Subcutaneous abdominal adipose tissue (tissue), 5 donors: ENCODE measurements around the gene SLC23A1.
A peak's percentile ranks its signal among the peaks of the same experiment; 100 is the strongest.

Experiments
- H3K27ac ChIP-seq: one replicate; pipeline ENCODE4 v1.7.0; 2013; ENCODE audit warnings: low read depth, mild to moderate bottlenecking, inconsistent platforms, low read length, moderate library complexity
- H3K27me3 ChIP-seq, 5 donors: one replicate each; pipeline ENCODE4 v1.7.0; 2013; ENCODE audit warnings: low read length in 5 of 5, inconsistent platforms in 1 of 5; ENCODE audit not compliant: control insufficient read depth in 5 of 5, insufficient read depth in 4 of 5
- H3K36me3 ChIP-seq, 5 donors: one replicate each; pipeline ENCODE4 v1.7.0; 2013; ENCODE audit warnings: low read length in 5 of 5; ENCODE audit not compliant: control insufficient read depth in 5 of 5, insufficient read depth in 5 of 5
- H3K4me1 ChIP-seq, 5 donors: one replicate each; pipeline ENCODE4 v1.7.0; 2013; ENCODE audit warnings: low read length in 5 of 5, mild to moderate bottlenecking in 3 of 5, moderate library complexity in 1 of 5; ENCODE audit not compliant: control insufficient read depth in 5 of 5, insufficient read depth in 5 of 5
- H3K4me3 ChIP-seq, 5 donors: one replicate each; pipeline ENCODE4 v1.7.0; 2013; ENCODE audit warnings: low read length in 5 of 5, low read depth in 1 of 5
- H3K9ac ChIP-seq, 5 donors: one replicate each; pipeline ENCODE4 v1.7.0; 2013; ENCODE audit warnings: low read length in 5 of 5, mild to moderate bottlenecking in 4 of 5, moderate library complexity in 3 of 5
- H3K9me3 ChIP-seq, 5 donors: one replicate each; pipeline ENCODE4 v1.7.0; 2013; ENCODE audit warnings: low read length in 5 of 5; ENCODE audit not compliant: control insufficient read depth in 5 of 5
- donor health status: healthy.
- donor health status: healthy.
- donor health status: healthy.
- donor health status: healthy.
- donor health status: healthy.

Gene SLC23A1

DNA sequence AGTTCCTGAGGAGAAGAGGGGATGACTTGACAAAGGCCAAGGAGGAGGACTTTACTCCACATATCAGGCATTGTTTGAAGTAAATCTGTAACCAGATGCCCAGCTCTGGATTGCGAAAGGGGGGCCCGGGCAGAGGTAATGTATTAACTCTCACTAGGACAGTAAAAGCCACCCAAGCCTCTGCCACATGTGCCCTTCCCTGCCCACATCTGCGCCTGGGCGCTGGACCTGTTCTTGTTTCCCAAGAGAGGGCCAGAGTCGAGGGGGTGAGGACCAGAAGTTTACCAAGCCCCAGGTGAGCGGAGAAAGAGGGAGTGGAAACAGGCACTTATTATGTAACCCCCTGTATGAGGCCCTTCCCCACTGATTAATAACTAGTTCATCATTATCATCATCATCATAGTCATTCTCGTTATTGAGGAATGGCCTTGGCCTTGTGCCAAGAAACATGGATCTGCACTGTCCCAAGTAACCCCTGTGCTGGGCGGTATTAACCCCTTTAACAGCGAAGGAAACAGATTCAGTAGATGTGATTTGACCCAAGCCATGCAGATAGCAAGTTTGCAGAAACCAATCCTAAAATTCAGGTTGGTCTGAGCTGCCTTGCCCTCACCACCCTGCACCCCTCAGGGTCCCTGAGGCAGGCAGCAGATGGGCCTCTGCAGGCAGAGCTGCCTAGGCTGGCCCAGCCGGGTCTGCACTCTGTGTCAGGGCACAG, at the start of gene SLC23A1:
SLC23A1 (minus strand) TSS at position 23 of the 718 bp plus-strand sequence. CDS start 44 bp downstream, outside the sequence.
- no peak within 1 kb of the TSS for H3K27ac ChIP-seq
- H3K9ac ChIP-seq = no peak within 1 kb of the TSS
- no peaks in the 10 kb centered on the region for H3K36me3 ChIP-seq
- H3K4me3 ChIP-seq = no peak within 1 kb of the TSS
- peaks cover 0 to 26% (median 14%) of the 10 kb centered on the region in 5 donors for H3K4me1 ChIP-seq
- H3K9me3 ChIP-seq = no peaks in the 10 kb centered on the region
- no peaks in the 10 kb centered on the region for H3K27me3 ChIP-seq

- Histone ChIP-seq H3K27ac (no peak overlapping the region), H3K27me3 (no peaks in the 10 kb centered on the region), H3K4me3 (no peak overlapping the region), H3K9me3 (no peaks in the 10 kb centered on the region), H3K36me3 (peaks cover 0 to 15% (median 9%) of the 10 kb centered on the region in 5 donors), H3K4me1 (no peaks in the 10 kb centered on the region), H3K9ac (no peak overlapping the region)
Measured at GRCh38 chr5:139431706-139432105, 48.6 kb upstream of the SLC23A1 start.

DNA sequence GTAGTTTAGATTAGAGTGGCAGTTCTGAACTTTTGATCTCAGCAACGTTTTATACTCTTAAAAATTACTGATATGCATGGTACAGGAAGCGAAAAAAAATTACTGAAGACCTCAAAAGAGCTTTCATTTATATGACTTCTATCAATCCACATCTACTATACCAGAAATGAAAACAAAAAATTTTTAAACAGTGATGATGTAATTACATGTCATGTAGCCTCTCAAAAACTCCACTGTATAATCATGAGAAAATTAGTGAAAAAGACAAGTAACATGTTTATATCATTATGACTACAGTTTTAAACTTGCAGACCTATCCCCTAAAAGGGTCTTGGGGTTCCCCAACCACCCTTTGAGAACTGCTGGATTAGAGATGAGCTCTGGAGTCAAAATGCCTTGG, 46.9 kb upstream of the SLC23A1 start:
- peaks cover 5 to 26% (median 19%) of the 10 kb centered on the region in 5 donors for H3K36me3 ChIP-seq

GRCh38 chr5:139426203-139426885, 43.2 kb upstream of the SLC23A1 start:
- Histone ChIP-seq H3K27me3 (no peaks in the 10 kb centered on the region), H3K9me3 (no peaks in the 10 kb centered on the region), H3K27ac (no peak overlapping the region), H3K9ac (no peak overlapping the region), H3K4me3 (no peak overlapping the region), H3K36me3 (peaks cover 5 to 33% (median 19%) of the 10 kb centered on the region in 5 donors), H3K4me1 (no peaks in the 10 kb centered on the region)

More for the DNA sequence above, 46.9 kb upstream of the SLC23A1 start:
- no peak overlapping the region for H3K4me3 ChIP-seq
- no peak overlapping the region for H3K9ac ChIP-seq
- H3K9me3 ChIP-seq = no peaks in the 10 kb centered on the region
- no peaks in the 10 kb centered on the region for H3K27me3 ChIP-seq
- no peaks in the 10 kb centered on the region for H3K4me1 ChIP-seq
- H3K27ac ChIP-seq = no peak overlapping the region

DNA sequence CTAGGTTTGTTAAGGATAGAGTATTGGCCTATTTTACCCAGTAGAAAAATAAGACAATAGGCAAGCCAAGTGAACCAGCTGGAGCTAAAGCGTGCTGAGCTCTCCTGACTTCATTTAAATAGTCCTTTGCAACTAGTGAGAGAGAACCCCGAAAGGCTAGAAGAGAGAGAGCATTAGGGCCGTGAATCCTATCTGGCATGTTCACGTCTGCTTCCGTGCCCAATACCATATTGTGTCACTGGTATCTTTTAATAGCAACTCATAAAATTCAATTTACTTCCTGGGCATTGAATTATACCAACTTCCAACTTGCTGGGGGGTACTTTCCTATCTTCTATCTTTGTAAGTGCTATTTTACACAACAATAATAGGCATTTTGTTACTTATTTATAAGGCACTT, 42.4 kb upstream of the SLC23A1 start:
- Histone ChIP-seq H3K4me3 (no peak overlapping the region), H3K9me3 (no peaks in the 10 kb centered on the region), H3K4me1 (no peaks in the 10 kb centered on the region), H3K27me3 (no peaks in the 10 kb centered on the region), H3K9ac (no peak overlapping the region), H3K27ac (no peak overlapping the region), H3K36me3 (peaks cover 5 to 33% (median 20%) of the 10 kb centered on the region in 5 donors)

- Histone ChIP-seq H3K36me3 (peaks cover 5 to 33% (median 19%) of the 10 kb centered on the region in 5 donors), H3K4me3 (no peak overlapping the region), H3K27ac (no peak overlapping the region), H3K27me3 (no peaks in the 10 kb centered on the region), H3K4me1 (peaks cover 0 to 26% (median 3%) of the 10 kb centered on the region in 5 donors), H3K9me3 (no peaks in the 10 kb centered on the region), H3K9ac (no peak overlapping the region)
Measured at GRCh38 chr5:139422307-139422893, 39.3 kb upstream of the SLC23A1 start.

GRCh38 chr5:139419226-139420192, 36.4 kb upstream of the SLC23A1 start:
- Histone ChIP-seq H3K4me3 (no peak overlapping the region), H3K36me3 (peaks cover 0 to 17% (median 7%) of the 10 kb centered on the region in 5 donors), H3K27ac (peak overlapping the region; percentile 56), H3K9me3 (no peaks in the 10 kb centered on the region), H3K27me3 (no peaks in the 10 kb centered on the region), H3K9ac (peak overlapping the region in 2 of 5 donors; percentile 12 to 45), H3K4me1 (peaks cover 0 to 52% (median 9%) of the 10 kb centered on the region in 5 donors)

DNA sequence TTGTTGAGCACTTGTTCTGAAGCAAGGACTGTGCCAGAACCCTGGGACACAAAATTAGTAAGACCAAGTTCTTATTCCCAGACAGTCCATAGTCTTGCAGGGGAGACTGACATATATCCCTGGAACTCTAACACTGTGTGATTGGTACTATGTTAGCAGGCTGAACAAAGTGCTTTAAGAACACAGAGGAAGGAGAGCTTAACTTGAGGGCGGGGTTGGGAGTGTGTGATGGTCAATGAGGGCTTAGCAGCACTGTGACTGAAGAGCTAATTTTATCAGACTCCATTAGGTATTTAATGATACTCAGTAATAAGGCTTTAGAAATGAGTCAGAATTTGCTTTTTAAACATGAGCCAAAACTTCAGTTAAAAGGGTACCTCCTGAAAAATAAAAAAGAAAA, 35.7 kb upstream of the SLC23A1 start:
- Histone ChIP-seq H3K27me3 (no peaks in the 10 kb centered on the region), H3K9me3 (no peaks in the 10 kb centered on the region), H3K36me3 (peaks cover 0 to 12% (median 4%) of the 10 kb centered on the region in 5 donors), H3K4me3 (no peak overlapping the region), H3K4me1 (peaks cover 0 to 60% (median 9%) of the 10 kb centered on the region in 5 donors), H3K27ac (peak overlapping the region; percentile 56), H3K9ac (peak overlapping the region in 2 of 5 donors; percentile 15 to 26)

DNA sequence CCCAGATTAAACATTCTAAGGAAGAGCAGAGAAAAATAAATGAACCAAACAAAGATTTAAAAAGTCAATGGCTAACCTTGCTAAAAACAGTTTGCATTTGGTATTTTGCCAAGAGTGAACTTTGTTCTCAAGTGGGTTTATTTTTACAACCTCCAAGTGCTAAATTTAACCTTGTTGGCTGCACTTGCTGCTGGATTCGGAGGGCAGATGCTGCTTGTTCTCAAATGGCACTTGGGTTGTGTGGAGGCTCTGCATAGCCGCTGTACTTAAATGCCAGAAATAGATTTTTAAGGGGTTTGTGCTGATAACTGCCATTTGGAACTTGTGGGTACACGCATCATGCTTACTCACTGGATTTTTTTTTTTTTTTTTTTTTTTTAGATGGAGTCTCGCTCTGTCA, 34.1 kb upstream of the SLC23A1 start:
- Histone ChIP-seq H3K4me1 (peaks cover 0 to 60% (median 9%) of the 10 kb centered on the region in 5 donors), H3K27ac (no peak overlapping the region), H3K9ac (no peak overlapping the region), H3K9me3 (no peaks in the 10 kb centered on the region), H3K27me3 (no peaks in the 10 kb centered on the region), H3K36me3 (peaks cover 0 to 16% (median 9%) of the 10 kb centered on the region in 5 donors), H3K4me3 (no peak overlapping the region)
